Measurements from ENCODE around the gene MED22. TPM values are rescaled to one million over a fixed set of nuclear protein-coding genes. Genes with fewer than 3 reads are reported as not detected.

The MED22 gene
- total RNA-seq, 1 donor from 2014 or later: 45.7 TPM

DNA sequence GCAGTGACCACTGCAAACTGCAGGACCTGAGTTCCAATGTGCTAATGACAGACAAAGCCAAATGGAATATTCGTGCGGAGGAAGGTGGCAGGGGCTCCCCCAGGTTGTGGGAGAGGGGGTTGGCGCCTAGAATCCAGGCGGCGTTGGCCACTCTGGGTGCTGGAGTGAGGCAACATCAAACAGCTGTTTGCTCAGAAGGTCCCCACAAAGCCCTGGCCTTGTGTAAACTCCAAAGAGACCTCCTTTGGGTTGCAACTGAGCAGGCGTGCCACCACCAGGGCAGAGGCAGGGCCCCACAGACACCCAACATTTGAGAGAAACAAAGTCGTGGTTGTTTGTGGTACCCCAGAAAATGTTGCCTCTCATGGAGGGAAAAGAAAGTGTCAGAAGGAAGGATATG lies 42.8 kb upstream of the MED22 start:
- ChIA-PET POLR2A (no interaction called here), CTCF (interaction anchor here (0.7 kb wide), 1 partner anchor 398 kb away, joined by 3 read pairs; no protein-coding TSS in a partner anchor)
- DNase-seq (no peak), ATAC-seq (ENCODE audit: low read depth) (no peak)
- no peaks in the 10 kb centered on the region for H3K4me1 Mint-ChIP-seq
- H3K4me3 Mint-ChIP-seq: no peak overlapping the region
- no peaks in the 10 kb centered on the region for H3K36me3 Mint-ChIP-seq (ENCODE audit: low read depth)
- no peaks in the 10 kb centered on the region for H3K9me3 Mint-ChIP-seq
- H3K27ac Mint-ChIP-seq: no peak overlapping the region
- H3K27me3 Mint-ChIP-seq: peaks cover 13% of the 10 kb centered on the region
- intact Hi-C loops (cut with micrococcal nuclease): no loop called here
- TF ChIP-seq, protein P1, sequence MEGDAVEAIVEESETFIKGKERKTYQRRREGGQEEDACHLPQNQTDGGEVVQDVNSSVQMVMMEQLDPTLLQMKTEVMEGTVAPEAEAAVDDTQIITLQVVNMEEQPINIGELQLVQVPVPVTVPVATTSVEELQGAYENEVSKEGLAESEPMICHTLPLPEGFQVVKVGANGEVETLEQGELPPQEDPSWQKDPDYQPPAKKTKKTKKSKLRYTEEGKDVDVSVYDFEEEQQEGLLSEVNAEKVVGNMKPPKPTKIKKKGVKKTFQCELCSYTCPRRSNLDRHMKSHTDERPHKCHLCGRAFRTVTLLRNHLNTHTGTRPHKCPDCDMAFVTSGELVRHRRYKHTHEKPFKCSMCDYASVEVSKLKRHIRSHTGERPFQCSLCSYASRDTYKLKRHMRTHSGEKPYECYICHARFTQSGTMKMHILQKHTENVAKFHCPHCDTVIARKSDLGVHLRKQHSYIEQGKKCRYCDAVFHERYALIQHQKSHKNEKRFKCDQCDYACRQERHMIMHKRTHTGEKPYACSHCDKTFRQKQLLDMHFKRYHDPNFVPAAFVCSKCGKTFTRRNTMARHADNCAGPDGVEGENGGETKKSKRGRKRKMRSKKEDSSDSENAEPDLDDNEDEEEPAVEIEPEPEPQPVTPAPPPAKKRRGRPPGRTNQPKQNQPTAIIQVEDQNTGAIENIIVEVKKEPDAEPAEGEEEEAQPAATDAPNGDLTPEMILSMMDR (IDR thresholded peaks at IDR 0.05): no peak

DNA sequence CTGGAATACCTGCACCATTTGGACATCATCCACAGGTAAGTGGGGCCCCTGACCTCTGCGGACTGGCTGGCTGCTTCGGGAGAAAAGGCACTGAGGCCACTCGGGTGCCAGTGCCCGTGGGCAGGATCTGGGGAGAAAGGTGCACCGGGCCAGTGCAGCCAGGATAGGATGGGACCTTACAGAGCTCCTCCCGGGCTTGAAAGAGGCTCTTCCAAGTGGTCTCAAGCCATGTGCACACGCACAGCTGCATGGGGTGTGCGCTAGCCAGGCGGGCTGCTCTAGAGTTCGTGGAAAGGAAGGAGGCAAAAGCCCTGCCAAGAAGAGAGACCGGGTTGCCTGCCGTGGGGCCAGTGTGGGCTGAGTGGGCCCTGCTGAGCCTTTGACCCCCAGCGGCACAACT lies 41.6 kb upstream of the MED22 start:
- intact Hi-C loops (cut with micrococcal nuclease): no loop called here
- ChIA-PET CTCF (no interaction called here), POLR2A (no interaction called here)
- Mint-ChIP-seq H3K27me3 (peaks cover 13% of the 10 kb centered on the region), H3K4me3 (no peak overlapping the region), H3K36me3 (ENCODE audit: low read depth) (no peaks in the 10 kb centered on the region), H3K9me3 (no peaks in the 10 kb centered on the region), H3K4me1 (no peaks in the 10 kb centered on the region), H3K27ac (no peak overlapping the region)
- ATAC-seq (ENCODE audit: low read depth) (no peak), DNase-seq (no peak)
- TF ChIP-seq, protein P1 (IDR thresholded peaks at IDR 0.05): no peak

DNA sequence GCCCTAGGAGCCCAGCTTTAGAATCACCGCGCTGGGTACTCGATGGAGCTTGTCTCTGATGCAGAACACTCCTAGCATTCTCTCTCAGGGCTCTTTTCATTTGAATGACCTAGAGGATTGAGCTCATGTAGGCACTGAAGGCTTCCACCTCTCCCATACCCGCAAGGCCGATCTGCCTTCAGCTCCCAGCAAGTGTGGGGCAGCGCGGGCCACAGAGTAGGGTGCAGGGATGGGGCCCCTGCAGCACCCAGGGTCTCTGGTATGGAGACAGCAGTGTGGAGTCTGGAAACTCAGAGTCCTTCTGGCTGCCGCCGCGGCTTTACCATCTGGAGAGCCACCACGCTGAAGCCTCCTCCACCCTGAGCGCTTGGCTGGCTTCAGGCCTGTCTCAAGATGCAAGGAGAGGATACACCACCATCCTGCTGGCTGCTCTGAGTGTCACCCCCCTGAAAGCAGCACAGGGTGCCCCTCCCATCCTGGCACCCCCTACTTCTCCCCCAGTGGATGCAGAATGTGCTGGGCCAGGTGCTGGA lies 41.2 kb upstream of the MED22 start:
- TF ChIP-seq, protein P1 (IDR thresholded peaks at IDR 0.05): no peak
- intact Hi-C loops (cut with micrococcal nuclease): no loop called here
- Mint-ChIP-seq H3K4me3 (no peak overlapping the region), H3K27me3 (peaks cover 13% of the 10 kb centered on the region), H3K9me3 (no peaks in the 10 kb centered on the region), H3K4me1 (no peaks in the 10 kb centered on the region), H3K36me3 (ENCODE audit: low read depth) (no peaks in the 10 kb centered on the region), H3K27ac (no peak overlapping the region)
- ATAC-seq (ENCODE audit: low read depth) (no peak), DNase-seq (no peak)
- ChIA-PET CTCF (no interaction called here), POLR2A (no interaction called here)

DNA sequence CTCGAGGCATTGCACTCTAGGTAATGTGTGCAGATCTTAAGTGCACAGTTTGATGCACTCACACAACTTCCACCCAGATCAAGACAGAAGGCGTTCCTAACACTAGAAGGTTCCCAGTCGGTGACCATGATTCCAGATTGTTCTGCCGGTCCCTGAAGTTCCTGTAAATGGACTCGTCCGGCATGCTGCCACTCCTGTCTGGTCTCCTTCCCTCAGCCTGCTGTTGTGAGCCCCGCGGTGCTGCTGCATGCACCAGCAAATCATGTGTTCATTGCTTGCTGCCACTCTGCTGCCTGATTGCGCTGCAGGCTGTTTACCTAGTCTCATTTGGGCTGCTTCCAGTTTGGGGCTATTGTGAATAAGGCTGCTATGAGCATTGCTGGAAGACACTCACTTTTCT lies 39.7 kb upstream of the MED22 start:
- Mint-ChIP-seq H3K9me3 (no peaks in the 10 kb centered on the region), H3K36me3 (ENCODE audit: low read depth) (no peaks in the 10 kb centered on the region), H3K27ac (no peak overlapping the region), H3K4me1 (no peaks in the 10 kb centered on the region), H3K4me3 (no peak overlapping the region), H3K27me3 (peaks cover 13% of the 10 kb centered on the region)
- TF ChIP-seq, protein P1 (IDR thresholded peaks at IDR 0.05): no peak
- no peak for ATAC-seq (ENCODE audit: low read depth)
- no peak for DNase-seq
- ChIA-PET CTCF (interaction anchor here (0.6 kb wide), 1 partner anchor 202 kb away, joined by 5 read pairs; no protein-coding TSS in a partner anchor), POLR2A (no interaction called here)
- intact Hi-C loops (cut with micrococcal nuclease): no loop called here

DNA sequence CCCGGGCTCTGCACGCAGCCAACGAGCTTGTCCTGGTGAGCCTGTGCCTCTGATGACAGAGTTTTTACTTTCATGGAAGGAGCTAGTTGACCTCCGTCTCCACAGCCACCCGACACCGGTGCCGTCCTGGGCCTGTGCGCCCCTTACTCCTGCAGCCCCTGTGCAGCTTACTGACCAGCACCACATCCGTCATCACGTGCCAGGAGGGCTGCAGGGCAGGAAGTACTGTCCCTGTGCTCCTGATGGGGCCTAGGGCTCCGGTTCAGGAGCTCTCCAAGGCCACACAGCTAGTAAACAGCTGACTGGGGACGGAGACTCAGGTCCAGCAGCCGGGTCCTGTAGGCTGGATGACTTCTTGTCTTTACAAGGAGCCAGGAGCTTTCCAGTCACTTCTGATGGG lies 38.4 kb upstream of the MED22 start:
- Mint-ChIP-seq H3K27ac (no peak overlapping the region), H3K4me1 (no peaks in the 10 kb centered on the region), H3K36me3 (ENCODE audit: low read depth) (no peaks in the 10 kb centered on the region), H3K27me3 (peaks cover 13% of the 10 kb centered on the region), H3K4me3 (no peak overlapping the region), H3K9me3 (no peaks in the 10 kb centered on the region)
- ChIA-PET POLR2A (interaction anchor here (1.3 kb wide), 1 partner anchor 10 kb away, joined by 4 read pairs; the partner anchor contains the start of gene STKLD1), CTCF (no interaction called here)
- intact Hi-C loops (cut with micrococcal nuclease): no loop called here
- DNase-seq (no peak), ATAC-seq (ENCODE audit: low read depth) (no peak)
- TF ChIP-seq, protein P1 (IDR thresholded peaks at IDR 0.05): no peak
